Stimulated activated CD4-positive, alpha-beta T cell treated with anti-CD3 and anti-CD28 coated beads, Interleukin-12 subunit alpha, Interleukin-12 subunit beta, amount 100 ng/mL, for 48 hours (primary cell): ENCODE results near the gene ABHD8.

ENCODE experiments used
- DNase-seq, 3 donors: peaks; one replicate each; pipeline ENCODE4 v3.0.0-alpha.2; 2020; ENCODE audit warnings: low read depth in 2 of 3, low spot score in 1 of 3

The ABHD8 gene

GRCh38 chr19:17334414-17335409 is 31.5 kb upstream of the ABHD8 start, which contains the start of gene ANO8:
TSS of gene ANO8 (minus strand) at chr19:17334855. CDS start at chr19:17334670, 185 bp downstream.
- peak; percentile 93 to 99 (median 96) for DNase-seq

GRCh38 chr19:17333611-17334413 is 30.6 kb upstream of the ABHD8 start:
- peak; percentile 66 to 71 (median 67) for DNase-seq

- peak in 2 of 3 donors; percentile 45 to 46 for DNase-seq
These were observed 29.7 kb upstream of the ABHD8 start for GRCh38 chr19:17332677-17333581.

GRCh38 chr19:17332360-17332676 is 29.1 kb upstream of the ABHD8 start:
- no peak for DNase-seq

- no peak for DNase-seq
These were observed 27.9 kb upstream of the ABHD8 start for GRCh38 chr19:17331045-17331558.

- DNase-seq: no peak
These were observed 27.2 kb upstream of the ABHD8 start for GRCh38 chr19:17330262-17331044.

GRCh38 chr19:17329366-17330261 is 26.4 kb upstream of the ABHD8 start:
- DNase-seq: no peak

GRCh38 chr19:17328517-17329365 is 25.5 kb upstream of the ABHD8 start:
- DNase-seq: no peak

GRCh38 chr19:17327654-17328516 is 24.7 kb upstream of the ABHD8 start:
- peak in 1 of 3 donors; percentile 56 for DNase-seq

GRCh38 chr19:17327068-17327653 is 23.9 kb upstream of the ABHD8 start:
- no peak for DNase-seq

GRCh38 chr19:17326595-17326966 is 23.4 kb upstream of the ABHD8 start:
- no peak for DNase-seq

GRCh38 chr19:17325881-17326594 is 22.8 kb upstream of the ABHD8 start:
- no peak for DNase-seq

- DNase-seq: no peak
These were observed 21.9 kb upstream of the ABHD8 start for GRCh38 chr19:17325133-17325532.

GRCh38 chr19:17324357-17325114 is 21.3 kb upstream of the ABHD8 start:
- DNase-seq: no peak

GRCh38 chr19:17323964-17324332 is 20.7 kb upstream of the ABHD8 start:
- DNase-seq: no peak
